Adrenal gland (tissue), 12 donors: ENCODE results near the gene COP1. TPM values are rescaled to one million over a fixed set of nuclear protein-coding genes. Genes with fewer than 3 reads are reported as not detected.
"Not testable (repeated sequence)": the region's sequence is repeated elsewhere in the genome, so short reads cannot be mapped to it uniquely, and the experiment has no call there.

ENCODE experiments used
- DNase-seq, 7 donors: peaks; one replicate each; pipeline ENCODE4 v3.0.0-alpha.2; 2019 to 2020
- H3K27ac ChIP-seq, 5 donors: fragments of 200-600 bp; sonication (generic) in 4 of 5; 1 replicate in 3 of 5; 2 replicates in 2 of 5; pipeline versions ENCODE4 v1.5.1 to v1.8.0; 2016 to 2020; ENCODE audit warnings: mild to moderate bottlenecking in 1 of 5
- H3K27me3 ChIP-seq: fragments of 200-600 bp; 2 replicates; pipeline ENCODE4 v1.8.0; 2021
- H3K36me3 ChIP-seq, 2 donors: fragments of 200-600 bp; replicated peaks in 1 of 2; 1 replicate in 1 of 2; 2 replicates in 1 of 2; pipeline versions ENCODE4 v1.5.1 to v1.8.0; 2018 to 2022
- H3K4me1 ChIP-seq, 2 donors: fragments of 200-600 bp; replicated peaks in 1 of 2; 1 replicate in 1 of 2; 2 replicates in 1 of 2; pipeline versions ENCODE4 v1.5.1 to v1.8.0; 2018 to 2021
- H3K4me3 ChIP-seq, 4 donors: fragments of 200-600 bp; sonication (generic) in 3 of 4; one replicate each; pipeline ENCODE4 v1.5.1; 2016 to 2018
- H3K9me3 ChIP-seq, 3 donors: fragments of 200-600 bp; sonication (generic) in 1 of 3; replicated peaks in 1 of 3; 1 replicate in 2 of 3; 2 replicates in 1 of 3; pipeline versions ENCODE4 v1.5.1 to v1.8.0; 2016 to 2021
- CTCF ChIP-seq, 6 experiments: fragments of 450-650 bp in 4 of 6; fragments of 200-600 bp in 2 of 6; sonication (generic) in 1 of 6; IDR thresholded peaks; 1 replicate in 5 of 6; 2 replicates in 1 of 6; pipeline versions ENCODE4 v1.5.1 to v1.8.0; 2016 to 2021; ENCODE audit warnings: antibody characterized with exemption in 6 of 6, mild to moderate bottlenecking in 2 of 6, moderate library complexity in 1 of 6
- POLR2A ChIP-seq, 2 donors: fragments of 450-650 bp; IDR thresholded peaks; one replicate each; pipeline ENCODE4 v1.6.1; 2017; ENCODE audit warnings: antibody characterized with exemption in 2 of 2, mild to moderate bottlenecking in 2 of 2, moderate library complexity in 1 of 2
- WGBS, 4 donors: extraction: QIAGEN DNeasy Blood & Tissue Kit in 2 of 4; methylation state at CpG; one replicate each; pipeline versions ENCODE4 v1.1.5 to v1.1.7; 2013 to 2017; 5-methylcytosine and 5-hydroxymethylcytosine counted together
- intact Hi-C, 2 donors: fragments of 100-400 bp; cut with DNase I; formaldehyde crosslinking; loops; one replicate each; pipeline versions ENCODE4 v1.14.1 to v1.15.0; 2022 to 2023
- polyA plus RNA-seq, 3 donors: library from polyadenylated mRNA; stranded (reverse); fragments of 200-250 nt in 2 of 3; fragments of 350-450 nt in 1 of 3; fragmentation: Illumina TruSeq in 1 of 3; extraction: RNeasy Lipid Tissue Mini Kit (QIAGEN cat#74804) in 1 of 3; gene quantifications; one replicate each; pipeline ENCODE4 v1.2.3, GENCODE V29; 2013 to 2014
- total RNA-seq, 9 donors: library from RNA; depleted of rRNA in 4 of 9; stranded (reverse); fragments of >200 nt in 4 of 9; fragments of 120-200 nt in 1 of 9; fragmentation: NEBNext Ultra II Directional in 1 of 9; extraction: Animal tissue kit (Norgen Biotek cat#: 25700) in 1 of 9; gene quantifications; one replicate each; pipeline versions ENCODE4 v1.1.0 to v1.2.4, GENCODE V29; 2013 to 2023
- donor health status: healthy with polysubstance abuse.
- donor health status: Bipolar disorder and iron deficiency.
- donor health status: DM: yes; HTN: yes; CAD: no.
- donor health status: DM: no; HTN: no; CAD: no.
- donor health status: DM: no; HTN: no; CAD: no.
- donor health status: DM: yes; HTN: yes; CAD: no.

COP1 gene
- total and polyA plus RNA-seq, 12 donors: 27.4 to 80.0 (median 36.7) TPM

- WGBS, 4 donors: 83 to 92% (median 86%) methylated on average over 1 of the region's 1 CpG
- Histone ChIP-seq H3K4me3 (no peak overlapping the region), H3K36me3 (no peaks in the 10 kb centered on the region), H3K4me1 (no peaks in the 10 kb centered on the region), H3K27ac (no peak overlapping the region), H3K27me3 (no peaks in the 10 kb centered on the region), H3K9me3 (no peaks in the 10 kb centered on the region)
- TF ChIP-seq POLR2A (IDR thresholded peaks at IDR 0.05) (no peak), CTCF (IDR thresholded peaks at IDR 0.05) (no peak)
- intact Hi-C loops: no loop called here
- DNase-seq: no peak
Observed at GRCh38 chr1:175984813-175985212, 222.3 kb downstream of the COP1 start.

GRCh38 chr1:175984057-175984812, 222.9 kb downstream of the COP1 start:
- 96 to 100% (median 98%) methylated on average over 6 to 12 of the region's 12 CpGs for WGBS, 4 donors
- intact Hi-C loops: no loop called here
- no peaks in the 10 kb centered on the region for H3K27me3 ChIP-seq
- H3K9me3 ChIP-seq: no peaks in the 10 kb centered on the region
- H3K36me3 ChIP-seq: no peaks in the 10 kb centered on the region
- H3K4me1 ChIP-seq: no peaks in the 10 kb centered on the region
- no peak for TF ChIP-seq POLR2A (IDR thresholded peaks at IDR 0.05)
- no peak for TF ChIP-seq CTCF (IDR thresholded peaks at IDR 0.05)
- DNase-seq: no peak
- H3K27ac ChIP-seq: no peak overlapping the region
- H3K4me3 ChIP-seq: no peak overlapping the region

- H3K36me3 ChIP-seq: not testable (repeated sequence)
Observed at GRCh38 chr1:175983363-175983762, 223.7 kb downstream of the COP1 start.

GRCh38 chr1:175981128-175981527, 226.0 kb downstream of the COP1 start:
- H3K36me3 ChIP-seq: no peaks in the 10 kb centered on the region
- no peaks in the 10 kb centered on the region for H3K27me3 ChIP-seq
- no peak for TF ChIP-seq CTCF (IDR thresholded peaks at IDR 0.05)
- no peak for TF ChIP-seq POLR2A (IDR thresholded peaks at IDR 0.05)

More at GRCh38 chr1:175983363-175983762, 223.7 kb downstream of the COP1 start:
- H3K27me3 ChIP-seq, DNase-seq, intact Hi-C loops, H3K9me3 ChIP-seq, H3K4me3 ChIP-seq, H3K4me1 ChIP-seq, H3K27ac ChIP-seq: not testable (repeated sequence)
- 97 to 99% (median 97%) methylated on average over 2 of the region's 2 CpGs for WGBS, 4 donors

GRCh38 chr1:175978926-175979325, 228.2 kb downstream of the COP1 start:
- no peaks in the 10 kb centered on the region for H3K36me3 ChIP-seq
- no peaks in the 10 kb centered on the region for H3K27me3 ChIP-seq
- 90 to 98% (median 95%) methylated on average over 1 of the region's 1 CpG for WGBS, 4 donors
- no peaks in the 10 kb centered on the region for H3K9me3 ChIP-seq
- no peak overlapping the region for H3K4me3 ChIP-seq
- DNase-seq: no peak
- H3K4me1 ChIP-seq: peaks cover 15 to 25% of the 10 kb centered on the region in 2 donors
- intact Hi-C loops: no loop called here
- no peak overlapping the region for H3K27ac ChIP-seq
- TF ChIP-seq POLR2A (IDR thresholded peaks at IDR 0.05): no peak
- no peak for TF ChIP-seq CTCF (IDR thresholded peaks at IDR 0.05)

More at GRCh38 chr1:175981128-175981527, 226.0 kb downstream of the COP1 start:
- intact Hi-C loops: no loop called here
- peaks cover 15 to 25% of the 10 kb centered on the region in 2 donors for H3K4me1 ChIP-seq
- H3K4me3 ChIP-seq: no peak overlapping the region
- H3K27ac ChIP-seq: no peak overlapping the region
- no peak for DNase-seq
- no peaks in the 10 kb centered on the region for H3K9me3 ChIP-seq
